Stimulated activated CD4-positive, alpha-beta T cell treated with anti-CD3 and anti-CD28 coated beads, Interleukin-1b, Interleukin-23, amount 100 ng/mL, for 1 hour (primary cell): ENCODE results near the gene TFCP2L1.

Source experiments
- DNase-seq, 2 donors: peaks; one replicate each; pipeline ENCODE4 v3.0.0-alpha.2; 2020; ENCODE audit warnings: low read depth in 2 of 2

The TFCP2L1 gene

GRCh38 chr2:121196132-121196848 is 88.7 kb downstream of the TFCP2L1 start:
- DNase-seq, result no peak

DNA sequence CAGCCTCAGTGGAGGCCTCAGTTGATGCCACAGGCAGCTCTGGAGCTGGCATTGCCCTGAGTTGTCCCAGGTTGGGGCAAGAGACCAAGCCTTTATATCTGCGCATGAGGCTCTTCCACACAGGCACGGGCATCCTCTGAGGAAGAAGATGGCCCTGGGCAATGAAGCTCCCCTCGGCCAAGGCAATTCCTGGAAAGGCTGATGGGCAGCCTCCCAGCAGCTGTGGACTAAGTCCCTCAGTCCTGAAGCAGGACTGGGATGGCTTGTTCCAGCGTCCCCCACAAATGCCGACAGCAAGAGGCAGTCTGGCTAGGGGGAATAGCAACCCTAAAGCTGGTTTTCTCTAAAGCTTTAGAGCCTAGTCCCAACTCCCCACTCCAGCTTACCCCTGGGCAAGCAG is 90.0 kb downstream of the TFCP2L1 start:
- DNase-seq, result no peak

DNA sequence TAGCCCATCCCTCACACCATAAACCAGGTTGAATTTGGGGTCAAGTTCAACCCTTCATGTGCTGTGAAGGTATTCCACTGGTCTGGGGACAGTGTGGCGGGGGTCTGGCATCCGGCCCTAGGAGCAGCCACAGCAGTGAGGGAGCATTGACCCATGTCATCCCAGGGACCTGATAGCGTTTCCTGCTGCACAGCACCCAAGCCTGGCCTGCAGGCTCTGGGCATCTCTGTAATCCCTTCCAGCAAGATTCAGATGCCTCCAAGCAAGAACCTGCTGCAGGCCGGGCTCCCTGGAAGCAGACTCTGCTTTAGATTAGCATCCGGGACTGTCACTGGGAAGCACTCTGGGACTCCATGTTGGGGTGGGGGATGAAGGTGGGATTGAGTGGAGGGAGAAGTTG is 90.4 kb downstream of the TFCP2L1 start:
- DNase-seq, result no peak

GRCh38 chr2:121193185-121193584 is 91.8 kb downstream of the TFCP2L1 start:
- DNase-seq, result no peak

DNA sequence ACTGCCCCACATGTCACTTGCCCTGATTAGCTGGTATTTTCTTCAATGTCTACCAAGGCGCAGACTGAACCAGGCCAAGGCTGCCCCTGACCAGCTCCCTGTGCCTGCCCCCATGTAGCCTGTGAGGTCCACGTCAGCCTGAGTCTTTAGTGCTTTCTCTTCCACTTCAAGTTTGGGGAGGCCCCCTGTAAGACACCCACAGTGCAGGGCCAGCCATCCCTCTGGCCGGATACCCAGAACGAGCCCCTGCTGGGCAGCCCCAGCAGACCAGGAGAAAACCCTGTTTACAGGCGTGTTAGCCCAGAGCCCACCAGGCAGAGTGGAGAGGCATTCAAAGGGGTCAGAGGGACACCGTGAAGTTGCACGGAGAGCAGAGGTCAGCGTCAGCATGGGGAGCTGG is 92.4 kb downstream of the TFCP2L1 start:
- DNase-seq, result no peak

DNA sequence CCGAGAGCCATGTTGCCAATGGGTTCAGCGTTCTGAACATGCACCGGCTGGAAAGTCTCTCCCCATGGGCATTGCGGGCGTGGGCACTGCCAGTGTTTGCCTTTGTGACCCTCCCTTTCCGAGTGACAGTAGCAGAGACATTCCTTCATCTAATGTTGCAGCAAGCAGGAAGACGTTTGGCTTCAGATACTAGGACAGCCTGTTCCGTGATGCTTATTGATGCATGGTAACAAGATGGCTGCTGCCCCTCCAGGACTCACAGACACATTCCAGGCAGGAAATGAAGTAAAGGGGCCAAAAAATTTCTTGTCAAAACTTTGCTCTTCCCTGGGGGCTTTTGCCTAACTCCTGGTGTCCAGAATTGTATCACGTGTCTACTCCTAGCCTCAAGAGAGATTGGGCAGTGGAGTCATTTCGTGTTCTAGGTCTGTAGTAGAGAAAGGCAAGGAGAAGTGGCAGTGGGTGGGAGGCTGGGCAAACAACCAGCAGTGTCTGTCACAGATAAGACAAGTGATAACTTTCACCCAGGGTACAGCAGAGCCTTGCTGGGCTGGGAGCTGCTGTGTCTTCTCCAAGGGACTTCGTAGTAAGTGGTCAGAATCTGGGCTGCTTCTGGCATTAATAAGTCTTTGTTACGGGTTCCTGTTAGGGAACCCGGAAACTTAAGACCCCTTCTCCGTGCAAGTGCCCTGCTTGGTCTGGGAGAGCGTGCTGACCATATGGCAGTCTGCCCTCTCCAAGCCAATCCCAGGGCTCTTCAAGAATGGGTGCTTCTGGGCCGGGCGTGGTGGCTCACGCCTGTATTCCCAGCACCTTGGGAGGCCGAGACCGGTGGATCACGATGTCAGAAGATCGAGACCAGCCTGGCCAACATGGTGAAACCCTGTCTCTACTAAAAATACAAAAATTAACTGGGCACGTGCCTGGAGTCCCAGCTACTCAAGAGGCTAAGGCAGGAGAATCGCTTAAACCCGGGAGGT is 93.5 kb downstream of the TFCP2L1 start:
- DNase-seq, result no peak

- DNase-seq, result no peak
Measured at GRCh38 chr2:121189661-121190381, 95.2 kb downstream of the TFCP2L1 start.

GRCh38 chr2:121189011-121189410 is 96.0 kb downstream of the TFCP2L1 start:
- DNase-seq, result no peak

DNA sequence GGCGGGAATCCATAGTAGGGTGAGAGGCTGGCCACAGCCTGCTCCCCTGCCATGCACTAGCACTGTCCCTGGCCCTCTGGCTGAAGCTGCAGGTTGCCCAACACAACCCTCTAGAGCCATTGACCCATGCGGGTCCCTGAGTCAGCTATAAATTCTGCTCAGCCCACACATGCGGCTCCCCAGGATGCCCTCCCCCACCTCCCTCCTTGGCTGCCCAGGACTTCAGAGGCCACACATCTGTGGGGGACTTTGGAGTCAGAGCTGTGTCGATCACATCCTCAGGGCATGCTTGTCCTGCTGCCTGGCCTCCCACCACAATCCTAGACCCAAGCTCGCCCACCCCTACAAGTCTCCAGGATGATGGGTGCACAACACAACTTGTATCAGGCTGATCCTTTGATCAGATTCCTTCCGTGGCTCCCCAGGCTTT is 97.0 kb downstream of the TFCP2L1 start:
- DNase-seq, result no peak

DNA sequence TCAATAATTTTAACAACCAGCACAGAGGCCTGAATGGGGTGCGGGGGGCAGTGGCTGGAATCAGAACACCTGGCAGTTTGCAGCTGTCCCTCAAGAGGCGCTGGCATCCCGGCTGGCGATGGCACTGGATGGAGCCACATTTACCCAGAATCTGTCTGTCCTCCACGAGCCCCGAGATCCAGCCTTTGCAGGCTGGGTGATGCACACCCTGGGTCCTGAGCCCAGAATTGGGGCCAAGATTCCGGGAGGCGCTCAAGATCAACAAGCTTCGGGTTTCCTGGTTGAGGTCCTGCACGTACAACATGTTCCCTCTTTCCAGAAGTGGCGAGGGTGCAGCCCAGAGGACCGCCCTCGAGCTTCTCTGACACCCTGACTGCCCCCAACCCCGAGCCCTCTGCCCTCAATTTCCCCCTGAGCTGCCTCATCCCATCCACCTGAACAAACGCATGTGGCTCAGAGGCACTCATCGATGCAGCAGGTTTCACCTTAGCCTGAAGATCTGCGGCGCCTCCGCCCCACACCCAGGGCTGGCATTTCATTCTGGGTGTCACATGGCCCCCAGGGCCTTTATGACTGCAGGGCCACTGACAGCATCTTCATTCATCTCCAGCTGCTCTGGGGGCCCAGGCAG is 97.5 kb downstream of the TFCP2L1 start:
- DNase-seq, result no peak

DNA sequence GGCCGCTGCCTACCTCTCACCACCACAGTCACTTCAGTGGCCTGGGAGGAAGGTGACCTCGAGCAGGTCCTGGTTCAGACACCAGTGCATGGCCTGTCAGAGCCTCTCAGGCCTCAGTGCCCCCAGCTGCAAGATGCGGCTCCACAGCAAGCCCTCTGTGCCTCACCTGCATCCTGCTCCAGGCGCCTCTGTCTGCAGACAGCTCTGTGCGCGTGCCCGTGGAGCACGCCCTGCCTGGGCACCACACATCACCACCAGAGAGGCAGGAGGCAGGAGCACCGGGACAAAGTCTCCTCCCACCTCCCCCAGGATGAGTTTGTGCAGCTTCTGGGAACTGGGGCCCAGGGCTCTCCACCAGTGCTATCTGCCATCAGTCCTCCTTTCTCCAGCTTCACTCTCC is 98.7 kb downstream of the TFCP2L1 start:
- DNase-seq, result no peak

- no peak for DNase-seq
Measured at GRCh38 chr2:121185571-121186074, 99.4 kb downstream of the TFCP2L1 start.

DNA sequence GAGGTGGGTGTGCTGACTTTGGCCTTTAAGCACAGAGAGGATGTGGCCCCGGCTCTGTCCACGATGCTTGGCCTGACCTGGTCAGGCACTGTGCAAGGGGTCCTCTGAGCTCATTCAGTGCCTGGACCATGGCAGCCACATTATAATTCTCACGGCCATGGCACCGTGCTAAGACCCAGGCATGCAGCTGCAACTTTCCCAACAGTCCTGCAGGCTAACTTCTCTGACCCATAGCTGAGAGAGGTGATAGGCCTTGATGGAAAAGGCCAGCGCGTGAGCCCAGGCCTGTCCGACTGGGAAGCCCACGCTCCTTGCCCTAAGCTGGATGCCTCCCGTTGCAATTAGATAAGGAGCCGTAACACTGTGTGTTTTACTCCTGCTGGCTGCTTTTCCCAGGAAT is 99.9 kb downstream of the TFCP2L1 start:
- DNase-seq, result no peak

GRCh38 chr2:121184248-121184862 is 100.6 kb downstream of the TFCP2L1 start:
- no peak for DNase-seq

DNA sequence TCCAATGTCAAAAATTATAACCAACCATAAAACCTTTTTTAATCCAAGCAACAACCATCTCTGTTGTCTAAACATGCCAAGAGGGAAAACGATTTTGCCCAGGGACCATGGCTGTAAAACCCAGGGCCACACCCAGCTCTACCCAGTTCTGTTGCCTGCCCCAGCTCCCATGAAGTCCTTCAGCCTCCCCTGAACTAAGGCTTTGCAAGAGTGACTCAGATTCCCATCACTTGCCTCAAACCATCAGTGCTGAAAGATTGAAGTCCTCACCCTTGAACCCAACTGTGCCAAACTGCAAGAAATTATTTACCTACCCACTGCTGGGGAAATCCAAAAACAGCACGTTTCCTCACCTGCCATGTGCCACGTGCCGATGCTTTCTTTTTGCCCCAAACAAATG is 102.5 kb downstream of the TFCP2L1 start:
- no peak for DNase-seq

DNA sequence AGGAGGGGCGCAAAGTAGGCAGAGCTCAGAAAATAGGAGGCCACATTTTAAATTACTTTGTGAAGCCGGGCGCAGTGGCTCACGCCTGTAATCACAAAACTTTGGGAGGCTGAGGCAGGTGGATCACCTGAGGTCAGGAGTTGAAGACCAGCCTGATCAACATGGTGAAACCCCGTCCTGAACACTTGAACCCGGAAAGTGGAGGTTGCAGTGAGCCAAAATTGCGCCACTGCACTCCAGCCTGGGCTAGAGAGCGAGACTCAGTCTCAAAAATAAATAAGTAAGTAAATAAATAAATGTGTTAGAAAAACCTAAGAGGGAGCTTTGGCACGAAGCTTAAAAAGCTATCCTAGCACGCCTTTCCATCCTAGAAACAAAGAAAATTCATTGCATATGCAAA is 105.5 kb downstream of the TFCP2L1 start:
- DNase-seq, result no peak

DNA sequence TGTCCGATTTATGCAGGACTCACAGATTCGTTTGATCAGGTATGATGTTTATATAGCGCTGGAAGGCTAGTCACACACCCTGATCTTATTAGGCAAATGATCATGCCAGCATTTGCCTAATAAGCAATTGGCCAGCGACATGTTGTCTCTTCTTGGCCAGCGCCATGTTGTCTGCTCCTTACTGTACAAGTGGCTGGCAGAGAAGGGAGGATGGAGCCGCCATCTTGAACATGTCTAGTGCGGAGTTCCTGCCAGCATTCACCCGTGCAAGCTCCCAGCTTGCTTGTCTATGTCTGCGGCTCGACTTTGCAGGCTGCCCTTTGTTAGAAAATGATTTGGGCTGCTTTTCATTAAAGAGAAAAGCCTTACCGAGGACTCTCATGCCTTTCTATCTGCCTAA is 106.3 kb downstream of the TFCP2L1 start:
- no peak for DNase-seq

- no peak for DNase-seq
Measured at GRCh38 chr2:121177896-121178295, 107.1 kb downstream of the TFCP2L1 start.

GRCh38 chr2:121175326-121175725 is 109.7 kb downstream of the TFCP2L1 start:
- DNase-seq, result no peak

DNA sequence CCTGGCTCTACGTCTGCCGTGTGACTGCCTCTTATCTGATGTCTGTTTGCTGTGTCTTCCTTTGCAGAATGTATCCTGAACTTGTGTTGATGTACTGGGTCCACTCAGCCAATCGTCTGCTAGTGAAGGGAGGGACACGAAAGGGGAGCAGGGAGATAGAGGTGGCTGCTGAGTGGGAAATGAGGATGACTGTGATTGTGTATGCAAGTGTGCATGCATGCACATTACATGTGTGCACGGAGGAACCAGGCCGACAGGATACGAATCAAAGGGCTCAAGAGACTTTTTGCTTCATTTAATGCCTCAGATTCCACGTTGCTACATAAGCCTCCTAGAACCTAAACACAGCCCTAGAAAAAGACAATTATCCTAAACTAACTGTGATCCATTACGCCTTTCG is 111.2 kb downstream of the TFCP2L1 start:
- DNase-seq, result no peak

DNA sequence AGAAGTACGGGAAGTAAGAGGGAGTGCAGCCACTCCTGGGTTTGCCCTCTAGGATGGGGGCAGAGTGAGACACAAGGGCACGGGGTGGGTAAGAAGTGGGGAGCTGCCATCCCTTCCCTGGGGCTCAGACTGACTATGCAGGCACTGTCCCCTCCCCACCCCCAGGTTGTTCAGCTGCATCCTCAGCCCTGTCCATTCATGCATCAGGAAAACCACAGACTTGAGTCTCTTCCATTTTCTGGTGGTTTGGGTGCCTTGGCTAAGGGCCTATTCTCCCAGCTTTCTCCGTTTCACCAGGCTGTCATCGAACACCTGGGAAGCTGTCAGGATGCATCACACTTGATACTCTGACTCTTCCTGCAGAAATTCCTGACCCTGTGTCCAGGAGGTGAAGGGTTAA is 111.9 kb downstream of the TFCP2L1 start:
- DNase-seq, result no peak
